K562 (cell line): ENCODE measurements around the gene PAX5.

Experiments used
- EHMT2 ChIP-seq: fragments of 450-650 bp; IDR thresholded peaks from 2 replicates; pipeline ENCODE4 v1.6.1; 2018; ENCODE audit warnings: antibody characterized with exemption
- ETV5 ChIP-seq: sonication (generic); formaldehyde crosslinking; IDR thresholded peaks from 2 replicates; pipeline ENCODE4 v1.4.0; 2020; ENCODE audit warnings: low read depth, mild to moderate bottlenecking, missing genetic modification reagents
- JUNB ChIP-seq: fragments of 450-650 bp; formaldehyde crosslinking; conservative IDR thresholded peaks from 2 replicates; pipeline ENCODE4 v1.4.0; 2020; ENCODE audit warnings: mild to moderate bottlenecking
- NR2C2 ChIP-seq, 2 experiments: fragments of 200-800 bp in 1 of 2; sonication (Bioruptor generic) in 1 of 2; sonication (generic) in 1 of 2; formaldehyde crosslinking in 1 of 2; IDR thresholded peaks; 2 replicates each; pipeline versions ENCODE4 v1.6.1 to v1.8.0; 2016 to 2022; ENCODE audit warnings: mild to moderate bottlenecking in 1 of 2, missing compliant biosample characterization in 1 of 2, missing genetic modification characterization in 1 of 2, missing genetic modification reagents in 1 of 2
- NRF1 ChIP-seq, 2 experiments: fragments of 450-650 bp; IDR thresholded peaks in 1 of 2; conservative IDR thresholded peaks in 1 of 2; 2 replicates each; pipeline ENCODE4 v1.6.1; 2014; ENCODE audit warnings: mild to moderate bottlenecking in 2 of 2
- POLR2AphosphoS5 ChIP-seq: IDR thresholded peaks from 2 replicates; pipeline ENCODE4 v1.6.1; 2011; ENCODE audit warnings: mild to moderate bottlenecking, low read depth, low read length, moderate library complexity; ENCODE audit not compliant: control insufficient read depth, insufficient read depth
- RFX5 ChIP-seq: IDR thresholded peaks from 2 replicates; pipeline ENCODE4 v1.6.1; 2011; ENCODE audit warnings: low read depth, mild to moderate bottlenecking, improper control_type of control experiment, low read length
- RNF2 ChIP-seq: sonication (generic); IDR thresholded peaks from 2 replicates; pipeline ENCODE4 v1.6.1; 2016
- SP1 ChIP-seq: sonication (generic); formaldehyde crosslinking; IDR thresholded peaks from 2 replicates; pipeline ENCODE4 v1.8.1; 2022; ENCODE audit warnings: mild to moderate bottlenecking, missing genetic modification reagents
- ZNF551 ChIP-seq: fragments of 250-450 bp; sonication (Bioruptor Pico); IDR thresholded peaks from 2 replicates; pipeline ENCODE4 v1.5.0; 2021; ENCODE audit warnings: mild to moderate bottlenecking, moderate library complexity
- TF ChIP-seq, protein P1 (sequence below): sonication (generic); formaldehyde crosslinking; IDR thresholded peaks from 2 replicates; pipeline ENCODE4 v1.8.0; 2022; ENCODE audit warnings: missing genetic modification reagents, mild to moderate bottlenecking, borderline replicate concordance
- TF ChIP-seq, protein P2 (sequence below): fragments of 200-800 bp; sonication (Bioruptor generic); IDR thresholded peaks from 2 replicates; pipeline ENCODE4 v1.6.1; 2016; ENCODE audit warnings: missing genetic modification characterization, missing compliant biosample characterization
- TF ChIP-seq, protein P3 (sequence below): sonication (generic); formaldehyde crosslinking; IDR thresholded peaks from 2 replicates; pipeline ENCODE4 v1.8.1; 2023; ENCODE audit warnings: mild to moderate bottlenecking, missing genetic modification reagents
- TF ChIP-seq, protein P4 (sequence below): fragments of 450-650 bp; IDR thresholded peaks from 2 replicates; pipeline ENCODE4 v1.6.1; 2017; ENCODE audit warnings: mild to moderate bottlenecking, moderate library complexity

DNA sequence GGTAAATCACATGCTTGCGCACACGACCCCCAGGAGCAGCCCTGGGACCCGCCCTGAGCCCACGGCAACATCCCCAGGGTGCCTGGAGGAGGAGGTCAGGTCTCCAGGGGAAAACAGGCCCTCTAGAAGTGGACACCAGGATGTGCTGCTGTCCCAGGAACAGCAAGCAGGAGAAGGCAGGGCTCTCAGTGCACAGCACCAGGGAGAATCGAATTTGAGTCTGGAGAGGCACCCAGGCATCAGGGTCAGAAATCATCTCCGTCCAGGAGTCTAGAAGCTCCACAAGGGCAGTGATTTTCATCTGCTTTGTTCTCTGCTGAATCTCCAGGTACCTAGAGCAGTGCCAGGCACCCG lies 93.6 kb downstream of the PAX5 start:
- TF ChIP-seq NRF1 (conservative IDR thresholded peaks at IDR 0.05 in 1 of 2, IDR thresholded peaks at IDR 0.05 in 1 of 2), result no peak
- TF ChIP-seq, protein P1, sequence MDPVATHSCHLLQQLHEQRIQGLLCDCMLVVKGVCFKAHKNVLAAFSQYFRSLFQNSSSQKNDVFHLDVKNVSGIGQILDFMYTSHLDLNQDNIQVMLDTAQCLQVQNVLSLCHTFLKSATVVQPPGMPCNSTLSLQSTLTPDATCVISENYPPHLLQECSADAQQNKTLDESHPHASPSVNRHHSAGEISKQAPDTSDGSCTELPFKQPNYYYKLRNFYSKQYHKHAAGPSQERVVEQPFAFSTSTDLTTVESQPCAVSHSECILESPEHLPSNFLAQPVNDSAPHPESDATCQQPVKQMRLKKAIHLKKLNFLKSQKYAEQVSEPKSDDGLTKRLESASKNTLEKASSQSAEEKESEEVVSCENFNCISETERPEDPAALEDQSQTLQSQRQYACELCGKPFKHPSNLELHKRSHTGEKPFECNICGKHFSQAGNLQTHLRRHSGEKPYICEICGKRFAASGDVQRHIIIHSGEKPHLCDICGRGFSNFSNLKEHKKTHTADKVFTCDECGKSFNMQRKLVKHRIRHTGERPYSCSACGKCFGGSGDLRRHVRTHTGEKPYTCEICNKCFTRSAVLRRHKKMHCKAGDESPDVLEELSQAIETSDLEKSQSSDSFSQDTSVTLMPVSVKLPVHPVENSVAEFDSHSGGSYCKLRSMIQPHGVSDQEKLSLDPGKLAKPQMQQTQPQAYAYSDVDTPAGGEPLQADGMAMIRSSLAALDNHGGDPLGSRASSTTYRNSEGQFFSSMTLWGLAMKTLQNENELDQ (CRISPR knock-in tag), result no peak
- TF ChIP-seq POLR2AphosphoS5, result no peak
- no peak for TF ChIP-seq ZNF551 (CRISPR knock-in tag)
- TF ChIP-seq EHMT2, result no peak
- TF ChIP-seq, protein P2, sequence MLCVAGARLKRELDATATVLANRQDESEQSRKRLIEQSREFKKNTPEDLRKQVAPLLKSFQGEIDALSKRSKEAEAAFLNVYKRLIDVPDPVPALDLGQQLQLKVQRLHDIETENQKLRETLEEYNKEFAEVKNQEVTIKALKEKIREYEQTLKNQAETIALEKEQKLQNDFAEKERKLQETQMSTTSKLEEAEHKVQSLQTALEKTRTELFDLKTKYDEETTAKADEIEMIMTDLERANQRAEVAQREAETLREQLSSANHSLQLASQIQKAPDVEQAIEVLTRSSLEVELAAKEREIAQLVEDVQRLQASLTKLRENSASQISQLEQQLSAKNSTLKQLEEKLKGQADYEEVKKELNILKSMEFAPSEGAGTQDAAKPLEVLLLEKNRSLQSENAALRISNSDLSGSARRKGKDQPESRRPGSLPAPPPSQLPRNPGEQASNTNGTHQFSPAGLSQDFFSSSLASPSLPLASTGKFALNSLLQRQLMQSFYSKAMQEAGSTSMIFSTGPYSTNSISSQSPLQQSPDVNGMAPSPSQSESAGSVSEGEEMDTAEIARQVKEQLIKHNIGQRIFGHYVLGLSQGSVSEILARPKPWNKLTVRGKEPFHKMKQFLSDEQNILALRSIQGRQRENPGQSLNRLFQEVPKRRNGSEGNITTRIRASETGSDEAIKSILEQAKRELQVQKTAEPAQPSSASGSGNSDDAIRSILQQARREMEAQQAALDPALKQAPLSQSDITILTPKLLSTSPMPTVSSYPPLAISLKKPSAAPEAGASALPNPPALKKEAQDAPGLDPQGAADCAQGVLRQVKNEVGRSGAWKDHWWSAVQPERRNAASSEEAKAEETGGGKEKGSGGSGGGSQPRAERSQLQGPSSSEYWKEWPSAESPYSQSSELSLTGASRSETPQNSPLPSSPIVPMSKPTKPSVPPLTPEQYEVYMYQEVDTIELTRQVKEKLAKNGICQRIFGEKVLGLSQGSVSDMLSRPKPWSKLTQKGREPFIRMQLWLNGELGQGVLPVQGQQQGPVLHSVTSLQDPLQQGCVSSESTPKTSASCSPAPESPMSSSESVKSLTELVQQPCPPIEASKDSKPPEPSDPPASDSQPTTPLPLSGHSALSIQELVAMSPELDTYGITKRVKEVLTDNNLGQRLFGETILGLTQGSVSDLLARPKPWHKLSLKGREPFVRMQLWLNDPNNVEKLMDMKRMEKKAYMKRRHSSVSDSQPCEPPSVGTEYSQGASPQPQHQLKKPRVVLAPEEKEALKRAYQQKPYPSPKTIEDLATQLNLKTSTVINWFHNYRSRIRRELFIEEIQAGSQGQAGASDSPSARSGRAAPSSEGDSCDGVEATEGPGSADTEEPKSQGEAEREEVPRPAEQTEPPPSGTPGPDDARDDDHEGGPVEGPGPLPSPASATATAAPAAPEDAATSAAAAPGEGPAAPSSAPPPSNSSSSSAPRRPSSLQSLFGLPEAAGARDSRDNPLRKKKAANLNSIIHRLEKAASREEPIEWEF (CRISPR knock-in tag), result no peak
- TF ChIP-seq RNF2, result no peak
- TF ChIP-seq NR2C2 (CRISPR knock-in tag; IDR thresholded peaks at IDR 0.05), result no peak
- TF ChIP-seq NR2C2 (tag; IDR thresholded peaks at IDR 0.05), result no peak
- no peak for TF ChIP-seq SP1 (CRISPR knock-in tag)
- TF ChIP-seq, protein P3, sequence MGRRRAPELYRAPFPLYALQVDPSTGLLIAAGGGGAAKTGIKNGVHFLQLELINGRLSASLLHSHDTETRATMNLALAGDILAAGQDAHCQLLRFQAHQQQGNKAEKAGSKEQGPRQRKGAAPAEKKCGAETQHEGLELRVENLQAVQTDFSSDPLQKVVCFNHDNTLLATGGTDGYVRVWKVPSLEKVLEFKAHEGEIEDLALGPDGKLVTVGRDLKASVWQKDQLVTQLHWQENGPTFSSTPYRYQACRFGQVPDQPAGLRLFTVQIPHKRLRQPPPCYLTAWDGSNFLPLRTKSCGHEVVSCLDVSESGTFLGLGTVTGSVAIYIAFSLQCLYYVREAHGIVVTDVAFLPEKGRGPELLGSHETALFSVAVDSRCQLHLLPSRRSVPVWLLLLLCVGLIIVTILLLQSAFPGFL (CRISPR knock-in tag), result no peak
- TF ChIP-seq ETV5 (CRISPR knock-in tag), result no peak
- no peak for TF ChIP-seq RFX5
- TF ChIP-seq JUNB (CRISPR knock-in tag), result no peak
- TF ChIP-seq, protein P4, sequence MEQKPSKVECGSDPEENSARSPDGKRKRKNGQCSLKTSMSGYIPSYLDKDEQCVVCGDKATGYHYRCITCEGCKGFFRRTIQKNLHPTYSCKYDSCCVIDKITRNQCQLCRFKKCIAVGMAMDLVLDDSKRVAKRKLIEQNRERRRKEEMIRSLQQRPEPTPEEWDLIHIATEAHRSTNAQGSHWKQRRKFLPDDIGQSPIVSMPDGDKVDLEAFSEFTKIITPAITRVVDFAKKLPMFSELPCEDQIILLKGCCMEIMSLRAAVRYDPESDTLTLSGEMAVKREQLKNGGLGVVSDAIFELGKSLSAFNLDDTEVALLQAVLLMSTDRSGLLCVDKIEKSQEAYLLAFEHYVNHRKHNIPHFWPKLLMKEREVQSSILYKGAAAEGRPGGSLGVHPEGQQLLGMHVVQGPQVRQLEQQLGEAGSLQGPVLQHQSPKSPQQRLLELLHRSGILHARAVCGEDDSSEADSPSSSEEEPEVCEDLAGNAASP, result no peak
